Endodermal cell (in vitro differentiated cells): ENCODE measurements around the gene ZNF292. TPM values are rescaled to one million over a fixed set of nuclear protein-coding genes. Genes with fewer than 3 reads are reported as not detected.

Source experiments
- DNase-seq: peaks from one replicate; pipeline ENCODE4 v3.0.0-alpha.2; 2017
- H3K27ac ChIP-seq: 2 replicates; pipeline ENCODE4 v1.5.1; 2013; ENCODE audit warnings: mild to moderate bottlenecking, low read depth, low read length, moderate library complexity
- H3K27me3 ChIP-seq: 2 replicates; pipeline ENCODE4 v1.6.1; 2013; ENCODE audit warnings: mild to moderate bottlenecking, low read length, moderate library complexity; ENCODE audit not compliant: insufficient read depth, control insufficient read depth, poor library complexity, severe bottlenecking
- H3K36me3 ChIP-seq: 2 replicates; pipeline ENCODE4 v1.7.0; 2013; ENCODE audit warnings: mild to moderate bottlenecking, low read length, moderate library complexity; ENCODE audit not compliant: control insufficient read depth, insufficient read depth
- H3K4me1 ChIP-seq: one replicate; pipeline ENCODE4 v1.7.0; 2013; ENCODE audit warnings: low read length; ENCODE audit not compliant: control insufficient read depth, insufficient read depth
- H3K4me3 ChIP-seq: 2 replicates; pipeline ENCODE4 v1.5.1; 2013; ENCODE audit warnings: mild to moderate bottlenecking, low read length, moderate library complexity
- H3K9ac ChIP-seq: 2 replicates; pipeline ENCODE4 v1.6.1; 2013; ENCODE audit warnings: mild to moderate bottlenecking, low read length, moderate library complexity; ENCODE audit not compliant: poor library complexity, severe bottlenecking; ENCODE audit errors: extremely low read depth
- H3K9me3 ChIP-seq: 2 replicates; pipeline ENCODE4 v1.6.1; 2013; ENCODE audit warnings: mild to moderate bottlenecking, low read length, moderate library complexity; ENCODE audit not compliant: control insufficient read depth
- H3K27ac Mint-ChIP-seq: 2 replicates; pipeline ENCODE4 v1.8.0; 2020; ENCODE audit warnings: mixed read lengths
- H3K27me3 Mint-ChIP-seq: 2 replicates; pipeline ENCODE4 v1.8.0; 2021; ENCODE audit warnings: mild to moderate bottlenecking, mixed read lengths; ENCODE audit not compliant: insufficient read depth
- H3K36me3 Mint-ChIP-seq: 2 replicates; pipeline ENCODE4 v1.8.0; 2020; ENCODE audit warnings: low read depth, mixed read lengths
- H3K4me1 Mint-ChIP-seq: 2 replicates; pipeline ENCODE4 v1.8.0; 2020; ENCODE audit warnings: mixed read lengths
- H3K4me3 Mint-ChIP-seq: 2 replicates; pipeline ENCODE4 v1.8.0; 2020; ENCODE audit warnings: mild to moderate bottlenecking, moderate library complexity, mixed read lengths
- H3K9me3 Mint-ChIP-seq: 2 replicates; pipeline ENCODE4 v1.8.0; 2020; ENCODE audit warnings: mild to moderate bottlenecking, mixed read lengths
- WGBS, 2 experiments: methylation state at CpG; one replicate each; pipeline versions ENCODE4 v1.1.5 to v1.1.7; 2013; ENCODE audit warnings: missing lambda C conversion rate in 2 of 2, mixed read lengths in 1 of 2; ENCODE audit not compliant: insufficient coverage in 1 of 2, insufficient read length in 1 of 2; 5-methylcytosine and 5-hydroxymethylcytosine counted together
- total RNA-seq, 2 donors: library from RNA; stranded (reverse); fragmentation: NEBNext Ultra II Directional in 1 of 2; extraction: Animal tissue kit (Norgen Biotek cat#: 25700) in 1 of 2; gene quantifications; 2 replicates in 1 of 2; 3 replicates in 1 of 2; pipeline ENCODE4 v1.2.1, GENCODE V29; 2021
- TF ChIP-seq, protein P1 (sequence below): fragments of 200-600 bp; sonication (generic); conservative IDR thresholded peaks from 2 replicates; pipeline ENCODE4 v1.5.0; 2021; ENCODE audit warnings: antibody characterized with exemption, mild to moderate bottlenecking

ZNF292 gene
- total RNA-seq, 2 donors from 2014 or later = 45.9 to 50.2 TPM

DNA sequence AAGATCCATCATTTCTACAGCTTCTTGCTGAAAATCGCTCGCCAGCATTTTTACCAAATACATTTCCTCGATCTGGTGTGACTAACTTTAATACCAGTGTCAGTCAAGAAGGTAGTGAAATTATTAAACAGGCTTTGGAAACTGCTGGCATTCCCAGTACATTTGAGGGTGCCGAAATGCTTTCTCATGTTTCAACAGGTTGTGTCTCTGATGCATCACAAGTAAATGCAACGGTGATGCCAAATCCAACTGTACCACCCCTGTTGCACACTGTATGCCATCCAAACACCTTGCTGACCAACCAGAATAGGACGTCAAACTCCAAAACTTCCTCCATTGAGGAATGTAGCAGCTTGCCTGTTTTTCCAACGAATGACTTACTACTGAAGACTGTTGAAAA, 102.6 kb downstream of the ZNF292 start:
- Mint-ChIP-seq H3K27me3 (no peaks in the 10 kb centered on the region), H3K36me3 (peaks cover 79% of the 10 kb centered on the region), H3K27ac (no peak overlapping the region), H3K4me1 (no peaks in the 10 kb centered on the region), H3K9me3 (peaks cover 9% of the 10 kb centered on the region), H3K4me3 (no peak overlapping the region)
- TF ChIP-seq, protein P1, sequence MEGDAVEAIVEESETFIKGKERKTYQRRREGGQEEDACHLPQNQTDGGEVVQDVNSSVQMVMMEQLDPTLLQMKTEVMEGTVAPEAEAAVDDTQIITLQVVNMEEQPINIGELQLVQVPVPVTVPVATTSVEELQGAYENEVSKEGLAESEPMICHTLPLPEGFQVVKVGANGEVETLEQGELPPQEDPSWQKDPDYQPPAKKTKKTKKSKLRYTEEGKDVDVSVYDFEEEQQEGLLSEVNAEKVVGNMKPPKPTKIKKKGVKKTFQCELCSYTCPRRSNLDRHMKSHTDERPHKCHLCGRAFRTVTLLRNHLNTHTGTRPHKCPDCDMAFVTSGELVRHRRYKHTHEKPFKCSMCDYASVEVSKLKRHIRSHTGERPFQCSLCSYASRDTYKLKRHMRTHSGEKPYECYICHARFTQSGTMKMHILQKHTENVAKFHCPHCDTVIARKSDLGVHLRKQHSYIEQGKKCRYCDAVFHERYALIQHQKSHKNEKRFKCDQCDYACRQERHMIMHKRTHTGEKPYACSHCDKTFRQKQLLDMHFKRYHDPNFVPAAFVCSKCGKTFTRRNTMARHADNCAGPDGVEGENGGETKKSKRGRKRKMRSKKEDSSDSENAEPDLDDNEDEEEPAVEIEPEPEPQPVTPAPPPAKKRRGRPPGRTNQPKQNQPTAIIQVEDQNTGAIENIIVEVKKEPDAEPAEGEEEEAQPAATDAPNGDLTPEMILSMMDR = no peak
- H3K4me3 ChIP-seq = no peak overlapping the region
- 96 to 98% methylated on average over 7 of the region's 7 CpGs for WGBS, 2 experiments
- peaks cover 82% of the 10 kb centered on the region for H3K36me3 ChIP-seq
- H3K9ac ChIP-seq = no peak overlapping the region
- no peaks in the 10 kb centered on the region for H3K27me3 ChIP-seq
- no peak for DNase-seq
- H3K9me3 ChIP-seq = peaks cover 55% of the 10 kb centered on the region
- H3K27ac ChIP-seq = no peak overlapping the region
- no peaks in the 10 kb centered on the region for H3K4me1 ChIP-seq

DNA sequence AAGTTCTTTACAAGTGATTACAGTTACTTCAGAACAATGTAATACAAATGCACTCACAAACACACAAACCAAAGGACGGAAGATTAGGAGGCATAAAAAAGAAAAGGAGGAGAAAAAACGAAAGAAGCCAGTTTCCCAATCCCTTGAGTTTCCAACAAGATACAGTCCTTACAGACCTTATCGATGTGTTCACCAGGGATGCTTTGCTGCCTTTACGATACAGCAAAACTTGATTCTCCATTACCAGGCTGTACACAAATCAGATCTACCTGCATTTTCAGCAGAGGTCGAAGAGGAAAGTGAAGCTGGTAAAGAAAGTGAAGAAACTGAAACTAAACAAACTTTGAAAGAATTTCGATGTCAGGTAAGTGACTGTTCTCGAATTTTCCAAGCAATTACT, 104.4 kb downstream of the ZNF292 start:
- TF ChIP-seq, protein P1 = no peak
- Histone ChIP-seq H3K9ac (no peak overlapping the region), H3K27me3 (no peaks in the 10 kb centered on the region), H3K36me3 (peaks cover 70% of the 10 kb centered on the region), H3K4me3 (no peak overlapping the region), H3K27ac (no peak overlapping the region), H3K9me3 (peaks cover 53% of the 10 kb centered on the region), H3K4me1 (no peaks in the 10 kb centered on the region)
- H3K27me3 Mint-ChIP-seq = no peaks in the 10 kb centered on the region
- H3K36me3 Mint-ChIP-seq = peaks cover 62% of the 10 kb centered on the region
- no peak for DNase-seq
- 89 to 100% methylated on average over 4 to 7 of the region's 7 CpGs for WGBS, 2 experiments
- H3K9me3 Mint-ChIP-seq = peaks cover 9% of the 10 kb centered on the region
- H3K27ac Mint-ChIP-seq = no peak overlapping the region
- no peaks in the 10 kb centered on the region for H3K4me1 Mint-ChIP-seq
- no peak overlapping the region for H3K4me3 Mint-ChIP-seq

DNA sequence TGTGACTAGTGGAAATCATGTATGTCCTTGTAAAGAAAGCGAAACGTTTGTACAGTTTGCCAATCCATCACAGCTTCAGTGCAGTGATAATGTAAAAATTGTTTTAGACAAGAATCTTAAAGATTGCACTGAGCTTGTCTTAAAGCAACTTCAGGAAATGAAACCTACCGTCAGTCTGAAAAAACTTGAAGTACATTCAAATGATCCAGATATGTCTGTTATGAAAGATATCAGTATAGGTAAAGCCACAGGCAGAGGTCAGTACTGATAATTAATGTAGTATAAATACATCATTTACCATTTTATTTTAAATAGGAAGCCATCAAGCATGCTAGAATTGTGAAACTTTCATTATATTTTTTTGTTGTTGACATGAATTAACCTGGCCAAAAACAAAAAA, 106.2 kb downstream of the ZNF292 start:
- Histone ChIP-seq H3K27me3 (no peaks in the 10 kb centered on the region), H3K4me3 (no peak overlapping the region), H3K36me3 (peaks cover 53% of the 10 kb centered on the region), H3K9me3 (peaks cover 36% of the 10 kb centered on the region), H3K9ac (no peak overlapping the region), H3K4me1 (no peaks in the 10 kb centered on the region), H3K27ac (no peak overlapping the region)
- Mint-ChIP-seq H3K9me3 (peaks cover 9% of the 10 kb centered on the region), H3K36me3 (peaks cover 45% of the 10 kb centered on the region), H3K27me3 (no peaks in the 10 kb centered on the region), H3K4me3 (no peak overlapping the region), H3K27ac (no peak overlapping the region), H3K4me1 (no peaks in the 10 kb centered on the region)
- DNase-seq = no peak
- TF ChIP-seq, protein P1 = no peak
- 94 to 100% methylated on average over 2 to 3 of the region's 3 CpGs for WGBS, 2 experiments
